SK-N-SH (cell line): ENCODE data around the gene MXRA8. TPM values are rescaled to one million over a fixed set of nuclear protein-coding genes. Genes with fewer than 3 reads are reported as not detected.

Source experiments
- CTCF ChIA-PET: fragments of 300-600, 350-600 bp; formaldehyde crosslinking; extraction: SDS; loops from one replicate; lab custom pipeline; 2021; lab: Yijun Ruan, JAX
- POLR2A ChIA-PET: fragments of 350-600 bp; sonication (Branson Sonifier 250); formaldehyde crosslinking; extraction: SDS; loops from one replicate; lab custom pipeline; 2020; ENCODE audit warnings: antibody characterized with exemption, inconsistent platforms; lab: Yijun Ruan, JAX
- DNase-seq: peaks from one replicate; pipeline ENCODE4 v3.0.0; 2012
- H2AFZ ChIP-seq: fragments of 200-600 bp; sonication (generic); 2 replicates; pipeline ENCODE4 v1.8.1; 2016; ENCODE audit warnings: antibody characterized with exemption, mild to moderate bottlenecking, low read depth
- H3F3A ChIP-seq: fragments of 200-600 bp; sonication (generic); replicated peaks from 2 replicates; pipeline ENCODE3; 2016; ENCODE audit warnings: antibody characterized with exemption, mild to moderate bottlenecking; ENCODE audit not compliant: insufficient read depth
- H3K27ac ChIP-seq, 2 experiments: fragments of 200-500 bp in 1 of 2; fragments of 200-600 bp in 1 of 2; sonication (Bioruptor generic) in 1 of 2; sonication (generic), shearing (Covaris generic) in 1 of 2; 2 replicates each; pipeline versions ENCODE4 v1.5.1 to v1.6.1; 2014 to 2016; ENCODE audit warnings: low read depth in 2 of 2, inconsistent platforms in 1 of 2, low read length in 1 of 2, mild to moderate bottlenecking in 1 of 2, mixed read lengths in 1 of 2
- H3K27me3 ChIP-seq: fragments of 200-600 bp; sonication (generic), shearing (Covaris generic); 2 replicates; pipeline ENCODE4 v1.6.1; 2016; ENCODE audit warnings: mixed run types; ENCODE audit not compliant: insufficient read depth
- H3K36me3 ChIP-seq, 2 experiments: fragments of 200-500 bp in 1 of 2; fragments of 200-600 bp in 1 of 2; sonication (Bioruptor generic) in 1 of 2; sonication (generic) in 1 of 2; replicated peaks in 1 of 2; 2 replicates each; pipeline versions ENCODE3 to v1.5.1; 2014 to 2016; ENCODE audit warnings: low read length in 1 of 2, mild to moderate bottlenecking in 1 of 2; ENCODE audit not compliant: insufficient read depth in 2 of 2, control insufficient read depth in 1 of 2
- H3K4me1 ChIP-seq, 2 experiments: fragments of 200-500 bp in 1 of 2; fragments of 200-600 bp in 1 of 2; sonication (Bioruptor generic) in 1 of 2; sonication (generic), shearing (Covaris generic) in 1 of 2; 2 replicates each; pipeline versions ENCODE4 v1.5.1 to v1.6.1; 2014 to 2016; ENCODE audit warnings: low read depth in 1 of 2, low read length in 1 of 2, mixed run types in 1 of 2; ENCODE audit not compliant: insufficient read depth in 2 of 2, control insufficient read depth in 1 of 2
- H3K4me2 ChIP-seq: fragments of 200-600 bp; sonication (generic), shearing (Covaris generic); 2 replicates; pipeline ENCODE4 v1.6.1; 2017; ENCODE audit warnings: mixed run types
- H3K4me3 ChIP-seq, 2 experiments: fragments of 200-500 bp in 1 of 2; fragments of 200-600 bp in 1 of 2; sonication (Bioruptor generic) in 1 of 2; sonication (generic), shearing (Covaris generic) in 1 of 2; 2 replicates each; pipeline versions ENCODE4 v1.5.1 to v1.8.1; 2014 to 2016; ENCODE audit warnings: low read depth in 2 of 2, inconsistent platforms in 1 of 2, low read length in 1 of 2, mild to moderate bottlenecking in 1 of 2, mixed read lengths in 1 of 2, moderate library complexity in 1 of 2
- H3K79me2 ChIP-seq: fragments of 200-600 bp; sonication (generic); 2 replicates; pipeline ENCODE4 v1.8.1; 2017; ENCODE audit warnings: mild to moderate bottlenecking; ENCODE audit not compliant: insufficient read depth
- H3K9ac ChIP-seq: fragments of 200-600 bp; sonication (generic); 2 replicates; pipeline ENCODE4 v1.6.1; 2017; ENCODE audit warnings: mixed run types
- H3K9me2 ChIP-seq: fragments of 200-600 bp; sonication (generic); 2 replicates; pipeline ENCODE4 v1.6.1; 2017; ENCODE audit warnings: mixed run types
- H3K9me3 ChIP-seq: fragments of 200-600 bp; sonication (generic); 2 replicates; pipeline ENCODE4 v1.6.1; 2017; ENCODE audit warnings: mixed run types, mild to moderate bottlenecking, moderate library complexity
- H4K20me1 ChIP-seq: fragments of 200-600 bp; sonication (generic); 2 replicates; pipeline ENCODE4 v1.6.1; 2017; ENCODE audit warnings: mild to moderate bottlenecking, mixed run types; ENCODE audit not compliant: insufficient read depth
- ELF1 ChIP-seq: IDR thresholded peaks from 2 replicates; pipeline ENCODE4 v1.4.0; 2012
- FOSL2 ChIP-seq: IDR thresholded peaks from 2 replicates; pipeline ENCODE4 v1.4.0; 2012; ENCODE audit warnings: low read depth, mild to moderate bottlenecking, moderate library complexity, borderline replicate concordance
- FOXJ3 ChIP-seq: sonication (generic); formaldehyde crosslinking; IDR thresholded peaks from 2 replicates; pipeline ENCODE4 v1.5.1; 2020; ENCODE audit warnings: mild to moderate bottlenecking, missing genetic modification reagents
- MXI1 ChIP-seq: IDR thresholded peaks from 2 replicates; pipeline ENCODE4 v1.6.1; 2012; ENCODE audit warnings: mild to moderate bottlenecking, low read depth, low read length, improper control_type of control experiment
- NFIC ChIP-seq: IDR thresholded peaks from 2 replicates; pipeline ENCODE4 v1.4.0; 2012; ENCODE audit warnings: borderline replicate concordance
- NRF1 ChIP-seq: IDR thresholded peaks from 2 replicates; pipeline ENCODE4 v1.6.1; 2012; ENCODE audit warnings: low read depth, mild to moderate bottlenecking, low read length
- PBX3 ChIP-seq: IDR thresholded peaks from 2 replicates; pipeline ENCODE4; 2012
- POLR2AphosphoS5 ChIP-seq: IDR thresholded peaks from 2 replicates; pipeline ENCODE4 v1.6.1; 2012; ENCODE audit warnings: low read depth, low read length
- RAD21 ChIP-seq: IDR thresholded peaks from 2 replicates; pipeline ENCODE4 v1.6.1; 2012; ENCODE audit warnings: mild to moderate bottlenecking, low read length
- RFX5 ChIP-seq: IDR thresholded peaks from 2 replicates; pipeline ENCODE4 v1.6.1; 2012; ENCODE audit warnings: mild to moderate bottlenecking, improper control_type of control experiment, low read length
- RXRA ChIP-seq: IDR thresholded peaks from 2 replicates; pipeline ENCODE4 v1.4.0; 2012; ENCODE audit warnings: low read depth, mild to moderate bottlenecking, borderline replicate concordance
- SIN3A ChIP-seq: IDR thresholded peaks from 2 replicates; pipeline ENCODE4 v1.6.1; 2012; ENCODE audit warnings: low read depth, mild to moderate bottlenecking, low read length, moderate library complexity, borderline replicate concordance
- TAF1 ChIP-seq: IDR thresholded peaks from 2 replicates; pipeline ENCODE4 v1.6.1; 2012; ENCODE audit warnings: low read depth, mild to moderate bottlenecking, low read length, moderate library complexity, borderline replicate concordance
- TCF12 ChIP-seq: IDR thresholded peaks from 2 replicates; pipeline ENCODE4 v1.4.0; 2012
- USF1 ChIP-seq: IDR thresholded peaks from 2 replicates; pipeline ENCODE4 v1.4.0; 2012; ENCODE audit warnings: low read depth, borderline replicate concordance
- WGBS: methylation state at CpG from one replicate; pipeline ENCODE4 v1.1.6; 2017; ENCODE audit warnings: low lambda C conversion rate; 5-methylcytosine and 5-hydroxymethylcytosine counted together
- polyA plus RNA-seq, 3 experiments: library from polyadenylated mRNA; depleted of rRNA; stranded (reverse); fragments of >200 nt; gene quantifications; 2 replicates each; pipeline ENCODE4 v1.2.3, GENCODE V29; 2012
- TF ChIP-seq, protein P1 (sequence below): IDR thresholded peaks from 2 replicates; pipeline ENCODE4 v1.4.0; 2012; ENCODE audit warnings: low read depth
- TF ChIP-seq, protein P2 (sequence below): IDR thresholded peaks from 2 replicates; pipeline ENCODE4 v1.4.0; 2012; ENCODE audit warnings: low read depth, borderline replicate concordance

The MXRA8 gene
- polyA plus RNA-seq, 1 of the 3 experiments (the other 2 are of a cell fraction): 2.5 TPM

- ChIA-PET POLR2A (no interaction called here), CTCF (no interaction called here)
- DNase-seq: no peak
- Histone ChIP-seq H3K36me3 (peaks cover 0 to 37% of the 10 kb centered on the region in 2 experiments), H3K9ac (peak overlapping the region; percentile 78), H3K4me3 (peak overlapping the region; percentile 74 to 80), H3K4me2 (peak overlapping the region; percentile 95; the same call in 1 of the 2 replicates), H2AFZ (no peak overlapping the region), H3K4me1 (peaks cover 0 to 24% of the 10 kb centered on the region in 2 experiments; a peak in 1 of 4 replicates), H3K27me3 (no peaks in the 10 kb centered on the region), H4K20me1 (peaks cover 39% of the 10 kb centered on the region), H3K79me2 (peaks cover 70% of the 10 kb centered on the region), H3K27ac (peak overlapping the region; percentile 45 to 64; a peak in 1 of 4 replicates), H3F3A (peaks cover 1% of the 10 kb centered on the region), H3K9me2 (no peaks in the 10 kb centered on the region), H3K9me3 (no peaks in the 10 kb centered on the region)
- TF ChIP-seq RFX5 (no peak), NRF1 (no peak), NFIC (no peak), MXI1 (no peak), SIN3A (no peak), TCF12 (no peak), FOSL2 (no peak), PBX3 (no peak), TAF1 (no peak), POLR2AphosphoS5 (no peak), USF1 (no peak), RAD21 (no peak), ELF1 (no peak), RXRA (no peak), FOXJ3 (no peak)
- TF ChIP-seq, protein P1, sequence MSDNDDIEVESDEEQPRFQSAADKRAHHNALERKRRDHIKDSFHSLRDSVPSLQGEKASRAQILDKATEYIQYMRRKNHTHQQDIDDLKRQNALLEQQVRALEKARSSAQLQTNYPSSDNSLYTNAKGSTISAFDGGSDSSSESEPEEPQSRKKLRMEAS: no peak
- TF ChIP-seq, protein P2, sequence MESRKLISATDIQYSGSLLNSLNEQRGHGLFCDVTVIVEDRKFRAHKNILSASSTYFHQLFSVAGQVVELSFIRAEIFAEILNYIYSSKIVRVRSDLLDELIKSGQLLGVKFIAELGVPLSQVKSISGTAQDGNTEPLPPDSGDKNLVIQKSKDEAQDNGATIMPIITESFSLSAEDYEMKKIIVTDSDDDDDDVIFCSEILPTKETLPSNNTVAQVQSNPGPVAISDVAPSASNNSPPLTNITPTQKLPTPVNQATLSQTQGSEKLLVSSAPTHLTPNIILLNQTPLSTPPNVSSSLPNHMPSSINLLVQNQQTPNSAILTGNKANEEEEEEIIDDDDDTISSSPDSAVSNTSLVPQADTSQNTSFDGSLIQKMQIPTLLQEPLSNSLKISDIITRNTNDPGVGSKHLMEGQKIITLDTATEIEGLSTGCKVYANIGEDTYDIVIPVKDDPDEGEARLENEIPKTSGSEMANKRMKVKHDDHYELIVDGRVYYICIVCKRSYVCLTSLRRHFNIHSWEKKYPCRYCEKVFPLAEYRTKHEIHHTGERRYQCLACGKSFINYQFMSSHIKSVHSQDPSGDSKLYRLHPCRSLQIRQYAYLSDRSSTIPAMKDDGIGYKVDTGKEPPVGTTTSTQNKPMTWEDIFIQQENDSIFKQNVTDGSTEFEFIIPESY: no peak
- 0% methylated on average over 1 of the region's 41 CpGs for WGBS
Observed at GRCh38 chr1:1324084-1324523, 34.3 kb downstream of the MXRA8 start.
